ENCODE results near the gene MINK1. TPM values are rescaled to one million over a fixed set of nuclear protein-coding genes. Genes with fewer than 3 reads are reported as not detected.

Gene MINK1
- total RNA-seq, 1 donor from 2014 or later, result 120 TPM

DNA sequence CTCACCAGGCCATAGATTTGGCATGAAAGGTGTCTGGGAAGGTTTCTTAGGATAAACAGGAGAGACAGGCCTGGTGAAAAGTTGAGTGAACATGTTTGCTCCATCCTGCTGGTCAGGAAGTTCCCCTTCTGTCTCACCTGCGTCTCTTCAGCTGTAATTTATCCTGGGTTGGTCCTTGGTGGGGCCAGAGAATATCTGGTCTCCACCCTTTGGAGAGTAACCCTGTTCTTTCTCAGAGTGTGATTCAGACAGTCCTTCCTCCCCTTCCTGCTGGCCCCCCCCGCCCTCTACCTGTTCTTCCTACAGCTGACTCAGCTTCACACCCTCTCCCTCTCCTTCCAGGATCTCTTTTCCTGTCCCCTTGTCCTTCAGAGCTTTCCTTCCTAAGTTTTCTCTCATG is 17.1 kb downstream of the MINK1 start:
- H3K27me3 ChIP-seq, result no peaks in the 10 kb centered on the region
- H3K9me3 ChIP-seq, result no peaks in the 10 kb centered on the region
- intact Hi-C loops (cut with DNase I), result no loop called here
- peaks cover 75% of the 10 kb centered on the region for H3K4me1 ChIP-seq
- H3K36me3 ChIP-seq, result no peaks in the 10 kb centered on the region
- no peak overlapping the region for H3K4me3 ChIP-seq
- TF ChIP-seq POLR2A (IDR thresholded peaks at IDR 0.05) (no peak), POLR2AphosphoS5 (IDR thresholded peaks at IDR 0.05; ENCODE audit: insufficient read depth in 1 of 2, low read depth in 1 of 2) (peak in 1 of 2 donors; percentile 38)
- TF ChIP-seq, protein P1, sequence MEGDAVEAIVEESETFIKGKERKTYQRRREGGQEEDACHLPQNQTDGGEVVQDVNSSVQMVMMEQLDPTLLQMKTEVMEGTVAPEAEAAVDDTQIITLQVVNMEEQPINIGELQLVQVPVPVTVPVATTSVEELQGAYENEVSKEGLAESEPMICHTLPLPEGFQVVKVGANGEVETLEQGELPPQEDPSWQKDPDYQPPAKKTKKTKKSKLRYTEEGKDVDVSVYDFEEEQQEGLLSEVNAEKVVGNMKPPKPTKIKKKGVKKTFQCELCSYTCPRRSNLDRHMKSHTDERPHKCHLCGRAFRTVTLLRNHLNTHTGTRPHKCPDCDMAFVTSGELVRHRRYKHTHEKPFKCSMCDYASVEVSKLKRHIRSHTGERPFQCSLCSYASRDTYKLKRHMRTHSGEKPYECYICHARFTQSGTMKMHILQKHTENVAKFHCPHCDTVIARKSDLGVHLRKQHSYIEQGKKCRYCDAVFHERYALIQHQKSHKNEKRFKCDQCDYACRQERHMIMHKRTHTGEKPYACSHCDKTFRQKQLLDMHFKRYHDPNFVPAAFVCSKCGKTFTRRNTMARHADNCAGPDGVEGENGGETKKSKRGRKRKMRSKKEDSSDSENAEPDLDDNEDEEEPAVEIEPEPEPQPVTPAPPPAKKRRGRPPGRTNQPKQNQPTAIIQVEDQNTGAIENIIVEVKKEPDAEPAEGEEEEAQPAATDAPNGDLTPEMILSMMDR (IDR thresholded peaks at IDR 0.05), result no peak
- DNase-seq (ENCODE audit: extremely low spot score in 2 of 2), result no peak
- peak overlapping the region; percentile 64 for H3K27ac ChIP-seq

DNA sequence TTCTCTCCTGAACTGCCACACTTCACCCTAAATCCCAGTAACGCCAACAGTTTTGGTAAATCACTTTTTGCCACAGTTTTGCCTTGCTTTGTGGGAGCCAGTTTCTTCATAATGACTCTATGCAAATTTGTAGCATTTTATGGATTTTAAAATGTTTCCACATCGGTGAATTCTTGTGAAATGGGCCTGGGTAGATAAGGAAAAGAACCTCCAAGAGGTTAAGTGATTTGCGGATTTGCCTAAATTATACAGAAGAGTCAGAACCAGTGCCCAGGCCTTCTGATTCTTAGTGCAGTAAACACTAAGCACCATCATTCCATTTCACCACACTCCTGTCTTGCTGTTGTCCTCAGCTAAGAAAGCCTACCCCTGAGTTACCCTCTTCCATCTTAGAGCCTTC is 17.9 kb downstream of the MINK1 start:
- no peaks in the 10 kb centered on the region for H3K36me3 ChIP-seq
- no peak for TF ChIP-seq POLR2AphosphoS5 (IDR thresholded peaks at IDR 0.05; ENCODE audit: insufficient read depth in 1 of 2, low read depth in 1 of 2)
- TF ChIP-seq POLR2A (IDR thresholded peaks at IDR 0.05), result no peak
- TF ChIP-seq, protein P1 (IDR thresholded peaks at IDR 0.05), result no peak
- peak overlapping the region; percentile 64 for H3K27ac ChIP-seq
- H3K9me3 ChIP-seq, result no peaks in the 10 kb centered on the region
- H3K4me3 ChIP-seq, result no peak overlapping the region
- H3K27me3 ChIP-seq, result no peaks in the 10 kb centered on the region
- H3K4me1 ChIP-seq, result peaks cover 73% of the 10 kb centered on the region
- DNase-seq (ENCODE audit: extremely low spot score in 2 of 2), result no peak
- intact Hi-C loops (cut with DNase I), result no loop called here

DNA sequence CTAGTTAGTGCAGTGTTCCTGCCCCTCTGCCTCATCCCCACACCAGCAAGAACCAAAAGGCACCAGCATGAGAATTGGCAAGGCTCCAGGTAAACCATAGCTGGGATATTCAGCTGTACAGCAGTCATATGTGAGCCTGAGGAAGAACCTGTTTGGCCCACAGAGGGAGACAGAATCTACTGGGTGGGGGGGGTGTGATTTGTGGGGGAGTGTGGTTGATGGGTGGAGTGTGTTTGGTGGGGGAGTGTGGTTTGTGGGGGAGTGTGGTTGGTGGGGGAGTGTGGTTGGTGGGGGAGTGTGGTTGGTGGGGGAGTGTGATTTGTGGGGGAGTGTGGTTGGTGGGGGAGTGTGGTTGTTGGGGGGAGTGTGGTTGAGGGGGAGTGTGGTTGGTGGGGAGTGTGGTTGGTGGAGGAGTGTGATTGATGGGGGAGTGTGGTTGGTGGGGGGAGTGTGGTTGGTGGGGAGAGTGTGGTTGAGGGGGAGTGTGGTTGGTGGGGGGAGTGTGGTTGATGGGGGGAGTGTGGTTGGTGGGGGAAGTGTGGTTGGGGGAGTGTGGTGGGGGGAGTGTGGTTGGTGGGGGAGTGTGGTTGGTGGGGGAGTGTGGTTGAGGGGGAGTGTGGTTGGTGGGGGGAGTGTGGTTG is 19.5 kb downstream of the MINK1 start:
- H3K36me3 ChIP-seq, result no peaks in the 10 kb centered on the region
- intact Hi-C loops (cut with DNase I), result no loop called here
- H3K4me1 ChIP-seq, result peaks cover 73% of the 10 kb centered on the region

DNA sequence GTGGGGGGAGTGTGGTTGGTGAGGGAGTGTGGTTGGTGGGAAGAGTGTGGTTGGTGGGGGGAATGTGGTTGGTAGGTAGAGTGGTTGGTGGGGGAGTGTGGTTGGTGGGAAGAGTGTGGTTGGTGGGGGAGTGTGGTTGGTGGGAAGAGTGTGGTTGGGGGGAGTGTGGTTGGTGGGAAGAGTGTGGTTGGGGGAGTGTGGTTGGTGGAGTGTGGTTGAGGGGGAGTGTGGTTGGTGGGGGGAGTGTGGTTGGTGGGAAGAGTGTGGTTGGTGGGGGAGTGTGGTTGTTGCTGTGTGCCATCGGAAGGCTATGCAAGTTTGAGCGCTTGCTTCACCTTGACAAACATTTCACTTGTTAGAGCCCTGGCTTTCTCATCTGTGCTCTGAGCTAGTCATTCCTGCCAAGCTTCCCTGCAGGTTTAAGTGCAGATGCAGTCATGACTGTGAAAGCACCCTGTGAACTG is 20.1 kb downstream of the MINK1 start:
- Histone ChIP-seq H3K27ac (peak overlapping the region; percentile 20), H3K4me1 (peaks cover 73% of the 10 kb centered on the region), H3K36me3 (no peaks in the 10 kb centered on the region), H3K4me3 (no peak overlapping the region), H3K27me3 (no peaks in the 10 kb centered on the region), H3K9me3 (no peaks in the 10 kb centered on the region)
- TF ChIP-seq, protein P1 (IDR thresholded peaks at IDR 0.05), result no peak
- TF ChIP-seq POLR2A (IDR thresholded peaks at IDR 0.05), result no peak
- TF ChIP-seq POLR2AphosphoS5 (IDR thresholded peaks at IDR 0.05; ENCODE audit: insufficient read depth in 1 of 2, low read depth in 1 of 2), result no peak
- intact Hi-C loops (cut with DNase I), result no loop called here
- no peak for DNase-seq (ENCODE audit: extremely low spot score in 2 of 2)

More for the DNA sequence above, 19.5 kb downstream of the MINK1 start:
- DNase-seq (ENCODE audit: extremely low spot score in 2 of 2), result no peak
- H3K4me3 ChIP-seq, result no peak overlapping the region
- H3K27ac ChIP-seq, result no peak overlapping the region
- H3K27me3 ChIP-seq, result no peaks in the 10 kb centered on the region
- no peaks in the 10 kb centered on the region for H3K9me3 ChIP-seq
- TF ChIP-seq POLR2AphosphoS5 (IDR thresholded peaks at IDR 0.05; ENCODE audit: insufficient read depth in 1 of 2, low read depth in 1 of 2) (no peak), POLR2A (IDR thresholded peaks at IDR 0.05) (no peak)
- TF ChIP-seq, protein P1 (IDR thresholded peaks at IDR 0.05), result no peak

DNA sequence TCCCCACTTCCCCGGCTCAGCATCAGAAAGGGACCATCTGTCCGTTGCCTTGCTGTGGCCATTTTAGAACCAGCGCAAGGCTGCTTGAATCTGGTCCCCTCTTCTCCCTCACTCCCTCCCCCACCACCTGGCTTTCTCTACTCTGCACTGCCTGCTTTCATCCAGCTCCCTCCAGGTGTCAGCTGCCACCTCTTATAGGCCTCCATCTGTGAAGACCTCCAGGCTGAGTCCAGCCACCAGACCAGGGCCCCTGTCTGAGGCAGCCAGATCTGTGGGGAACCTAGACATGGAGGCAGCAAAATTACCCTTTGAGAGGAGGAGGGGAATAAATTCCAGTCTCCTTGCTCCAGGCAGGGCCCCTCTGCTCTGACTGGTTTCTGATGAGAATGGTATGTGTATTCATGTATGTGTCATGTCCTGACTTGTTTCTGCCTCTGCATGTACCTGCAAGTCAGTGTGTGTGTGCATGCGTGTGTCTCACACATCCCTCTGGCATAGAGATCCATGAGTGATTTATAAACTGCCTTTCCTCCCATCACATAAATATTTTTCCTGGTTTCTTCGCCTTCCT is 21.1 kb downstream of the MINK1 start:
- H3K9me3 ChIP-seq, result no peaks in the 10 kb centered on the region
- intact Hi-C loops (cut with DNase I), result no loop called here
- DNase-seq (ENCODE audit: extremely low spot score in 2 of 2), result no peak

More for the DNA sequence above, 21.1 kb downstream of the MINK1 start:
- Histone ChIP-seq H3K27me3 (no peaks in the 10 kb centered on the region), H3K36me3 (no peaks in the 10 kb centered on the region), H3K27ac (peak overlapping the region; percentile 73), H3K4me1 (peaks cover 73% of the 10 kb centered on the region), H3K4me3 (no peak overlapping the region)
- TF ChIP-seq POLR2AphosphoS5 (IDR thresholded peaks at IDR 0.05; ENCODE audit: insufficient read depth in 1 of 2, low read depth in 1 of 2), result peak in 1 of 2 donors; percentile 84
- TF ChIP-seq POLR2A (IDR thresholded peaks at IDR 0.05), result no peak
- TF ChIP-seq, protein P1 (IDR thresholded peaks at IDR 0.05), result no peak
